A549 (cell line): Measurements from ENCODE around the gene VPS13D.

ENCODE experiments used
- BCL3 ChIP-seq: fragments of >200 bp; sonication (Bioruptor Twin); formaldehyde crosslinking; IDR thresholded peaks from 3 replicates; pipeline ENCODE4 v1.6.1; 2016
- CBX8 ChIP-seq: fragments of 200-600 bp; sonication (generic); IDR thresholded peaks from 2 replicates; pipeline ENCODE4 v1.6.1; 2016
- KDM1A ChIP-seq: fragments of 200-600 bp; sonication (generic); IDR thresholded peaks from 2 replicates; pipeline ENCODE4 v1.6.1; 2016; ENCODE audit warnings: low read depth, mild to moderate bottlenecking
- KDM5A ChIP-seq: fragments of 200-600 bp; sonication (generic); IDR thresholded peaks from 2 replicates; pipeline ENCODE4 v1.6.1; 2016; ENCODE audit warnings: antibody characterized with exemption, mild to moderate bottlenecking
- MYC ChIP-seq: IDR thresholded peaks from 2 replicates; pipeline ENCODE4 v1.6.1; 2012; ENCODE audit warnings: mild to moderate bottlenecking, inconsistent platforms, low read length, improper control_type of control experiment, borderline replicate concordance
- RAD21 ChIP-seq, 2 experiments: fragments of >200 bp in 1 of 2; sonication (Bioruptor Twin) in 1 of 2; formaldehyde crosslinking in 1 of 2; IDR thresholded peaks in 1 of 2; conservative IDR thresholded peaks in 1 of 2; 2 replicates in 1 of 2; 3 replicates in 1 of 2; pipeline ENCODE4 v1.6.1; 2012 to 2018; ENCODE audit warnings: inconsistent platforms in 1 of 2
- ZNF302 ChIP-seq: fragments of 250-450 bp; sonication (Bioruptor Pico); IDR thresholded peaks from 2 replicates; pipeline ENCODE4 v1.9.0; 2021; ENCODE audit warnings: inconsistent platforms, mild to moderate bottlenecking, moderate library complexity
- TF ChIP-seq, protein P1 (sequence below): fragments of >200 bp; sonication (Bioruptor Twin); formaldehyde crosslinking; IDR thresholded peaks from 3 replicates; pipeline ENCODE4 v1.5.1; 2016

DNA sequence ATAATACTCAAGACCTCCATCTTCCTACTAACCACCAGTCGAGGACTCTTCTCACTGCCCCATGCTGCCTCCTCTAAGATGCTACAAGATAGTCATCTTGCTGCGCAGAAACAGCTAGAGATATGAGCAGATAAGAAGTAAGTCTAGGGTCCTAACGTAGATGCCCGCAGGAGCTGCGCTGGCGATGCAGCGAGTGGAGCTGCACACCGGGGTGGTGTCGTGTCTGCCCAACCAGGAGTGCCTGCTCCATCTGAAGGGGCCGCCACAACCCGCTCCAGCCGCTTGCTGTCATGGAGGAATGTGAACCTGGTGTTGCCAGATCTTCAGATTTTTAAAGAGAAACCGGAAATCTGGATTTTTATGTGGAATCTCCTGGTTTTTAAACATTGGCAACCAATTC, 175.1 kb downstream of the VPS13D start:
- TF ChIP-seq CBX8: no peak
- no peak for TF ChIP-seq KDM5A
- TF ChIP-seq, protein P1, sequence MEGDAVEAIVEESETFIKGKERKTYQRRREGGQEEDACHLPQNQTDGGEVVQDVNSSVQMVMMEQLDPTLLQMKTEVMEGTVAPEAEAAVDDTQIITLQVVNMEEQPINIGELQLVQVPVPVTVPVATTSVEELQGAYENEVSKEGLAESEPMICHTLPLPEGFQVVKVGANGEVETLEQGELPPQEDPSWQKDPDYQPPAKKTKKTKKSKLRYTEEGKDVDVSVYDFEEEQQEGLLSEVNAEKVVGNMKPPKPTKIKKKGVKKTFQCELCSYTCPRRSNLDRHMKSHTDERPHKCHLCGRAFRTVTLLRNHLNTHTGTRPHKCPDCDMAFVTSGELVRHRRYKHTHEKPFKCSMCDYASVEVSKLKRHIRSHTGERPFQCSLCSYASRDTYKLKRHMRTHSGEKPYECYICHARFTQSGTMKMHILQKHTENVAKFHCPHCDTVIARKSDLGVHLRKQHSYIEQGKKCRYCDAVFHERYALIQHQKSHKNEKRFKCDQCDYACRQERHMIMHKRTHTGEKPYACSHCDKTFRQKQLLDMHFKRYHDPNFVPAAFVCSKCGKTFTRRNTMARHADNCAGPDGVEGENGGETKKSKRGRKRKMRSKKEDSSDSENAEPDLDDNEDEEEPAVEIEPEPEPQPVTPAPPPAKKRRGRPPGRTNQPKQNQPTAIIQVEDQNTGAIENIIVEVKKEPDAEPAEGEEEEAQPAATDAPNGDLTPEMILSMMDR: no peak
- TF ChIP-seq MYC: no peak
- TF ChIP-seq BCL3: no peak
- no peak for TF ChIP-seq ZNF302 (CRISPR knock-in tag)
- no peak for TF ChIP-seq KDM1A
- no peak for TF ChIP-seq RAD21 (conservative IDR thresholded peaks at IDR 0.05 in 1 of 2, IDR thresholded peaks at IDR 0.05 in 1 of 2)
